HG03469 (cell line): ENCODE data around the gene VSX1.

Experiments
- ATAC-seq: cut with Tn5 transposase; IDR thresholded peaks from one replicate; pipeline ENCODE4 v1.9.1; 2021; ENCODE audit warnings: mild to moderate bottlenecking, moderate library complexity, moderate number of reproducible peaks; ENCODE audit not compliant: unreplicated experiment

The VSX1 gene

DNA sequence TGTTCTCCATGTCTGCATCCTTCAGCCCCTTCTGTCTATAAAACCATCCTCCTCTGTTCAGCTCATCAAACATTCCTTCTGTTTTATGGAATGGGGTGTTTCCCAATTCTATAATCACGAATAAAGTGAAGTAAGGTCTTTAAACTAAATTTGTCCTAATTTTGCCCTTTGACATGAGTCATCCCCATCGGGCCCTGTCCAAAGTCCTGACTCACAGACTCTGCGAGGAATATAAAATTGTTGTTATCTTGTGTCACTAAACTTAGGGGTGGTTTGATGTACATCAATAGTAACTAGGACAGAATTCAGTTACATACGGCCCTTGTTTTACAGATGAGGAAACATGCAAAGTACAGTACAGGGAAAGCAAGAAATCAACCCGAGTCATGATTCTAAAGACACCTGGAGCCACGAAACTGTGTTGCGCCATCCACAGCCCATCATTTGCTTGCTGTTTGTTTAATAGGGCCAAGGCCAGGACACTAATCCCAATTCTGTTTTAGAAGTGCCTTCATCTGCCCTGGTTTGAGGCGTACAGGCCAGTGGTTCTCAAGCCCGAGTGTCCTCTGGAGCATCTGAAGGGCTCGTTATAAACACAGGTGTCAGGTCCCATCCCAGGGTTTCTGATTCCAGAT lies 26.8 kb downstream of the VSX1 start:
- no peak for ATAC-seq

DNA sequence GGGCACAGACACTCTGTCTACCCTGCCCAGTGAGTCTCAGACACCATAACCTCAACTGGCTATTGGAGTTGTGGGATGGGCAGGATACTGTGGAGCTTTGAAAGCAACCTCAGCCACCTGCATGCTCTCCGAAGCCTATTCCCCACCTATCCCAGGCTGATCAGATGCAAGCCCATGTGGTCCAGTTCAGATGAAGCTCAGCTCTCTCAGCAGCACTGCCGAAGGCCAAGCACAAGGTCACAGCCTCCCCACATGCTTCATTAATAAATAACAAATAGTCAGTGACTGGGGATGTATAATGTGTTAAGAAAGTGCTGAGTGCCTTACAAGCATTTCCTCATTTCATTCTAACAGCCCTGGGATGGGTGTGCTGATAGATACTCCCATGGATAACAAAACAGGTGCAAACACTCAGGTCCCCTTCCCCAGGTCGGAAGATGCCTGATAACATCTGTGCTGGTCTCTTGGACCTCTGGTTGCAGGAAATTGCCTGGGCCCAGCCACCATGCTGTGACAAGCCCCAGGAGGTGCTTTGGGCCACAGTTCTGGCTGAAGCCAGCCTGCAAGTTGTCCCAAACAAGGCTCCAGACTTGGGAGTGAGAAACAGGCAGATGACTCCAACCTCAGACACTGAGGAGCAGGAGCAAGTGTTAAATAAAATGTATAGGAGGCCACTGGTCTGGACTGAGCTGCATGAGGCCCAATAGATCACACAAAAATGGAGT lies 27.7 kb downstream of the VSX1 start:
- ATAC-seq, result no peak

- ATAC-seq, result no peak
These were observed 28.5 kb downstream of the VSX1 start for GRCh38 chr20:25053255-25054031.

- no peak for ATAC-seq
These were observed 29.4 kb downstream of the VSX1 start for GRCh38 chr20:25052255-25053194.

- no peak for ATAC-seq
These were observed 30.4 kb downstream of the VSX1 start for GRCh38 chr20:25051386-25052155.

DNA sequence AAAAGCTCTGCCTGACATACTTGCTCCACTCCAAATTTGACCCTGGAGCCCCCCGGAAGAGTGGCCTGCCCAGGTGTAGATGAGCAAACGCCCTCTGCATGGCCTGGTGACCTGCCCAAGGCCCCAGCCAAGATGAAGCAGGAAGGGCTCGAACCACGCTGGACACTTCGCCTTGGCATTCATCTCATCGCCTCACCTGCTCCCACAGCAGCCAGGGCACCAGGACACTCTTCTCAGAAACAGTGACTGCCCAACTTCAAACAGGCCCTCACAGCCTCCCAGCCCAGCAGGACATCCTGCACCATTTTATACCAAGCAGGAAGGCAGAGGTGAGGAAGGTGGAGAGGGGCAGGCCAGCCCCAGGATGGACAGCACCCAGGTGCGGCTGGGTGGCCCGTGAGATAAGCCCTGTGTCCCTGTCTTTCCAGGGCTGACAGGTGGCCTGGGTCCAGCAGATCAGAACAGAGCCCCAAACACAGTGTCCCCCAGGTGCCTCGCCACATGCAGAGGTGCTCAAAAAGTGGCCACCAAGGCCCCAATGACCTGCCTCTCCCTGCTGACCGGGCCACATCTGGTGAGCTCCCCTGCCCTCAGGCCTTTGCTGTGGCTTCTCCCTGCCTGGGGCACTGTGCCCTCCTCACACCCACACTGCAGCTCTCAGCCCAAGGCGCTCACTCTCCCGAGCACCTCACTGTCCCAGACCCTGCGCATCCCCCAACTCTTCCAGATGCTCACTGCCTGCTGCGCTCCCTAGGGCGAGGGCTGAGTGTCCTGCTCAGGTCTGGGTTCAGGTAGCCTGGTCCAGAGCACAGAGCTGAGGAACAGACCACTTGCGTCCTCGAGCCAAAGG lies 31.2 kb downstream of the VSX1 start:
- ATAC-seq, result no peak

DNA sequence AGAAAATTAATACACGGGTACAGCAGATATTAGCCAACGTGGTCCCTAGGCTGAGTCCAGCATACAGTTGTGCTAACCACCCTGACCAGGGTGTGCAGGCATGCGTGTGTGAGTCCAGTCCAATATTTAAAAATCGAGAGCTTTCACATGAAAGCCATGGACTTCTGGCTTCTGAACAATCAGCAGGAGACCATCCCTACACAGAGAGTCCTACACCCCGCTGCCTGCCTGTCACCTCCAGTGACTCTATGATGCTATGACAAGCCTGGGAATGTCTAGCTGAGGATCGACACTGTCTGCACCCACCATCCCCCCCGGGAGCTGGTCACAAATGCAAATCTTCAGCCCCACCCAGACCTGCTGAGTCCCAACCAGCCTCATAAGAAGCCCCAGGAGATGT lies 31.9 kb downstream of the VSX1 start:
- ATAC-seq, result no peak

- no peak for ATAC-seq
These were observed 32.5 kb downstream of the VSX1 start for GRCh38 chr20:25049261-25050060.

DNA sequence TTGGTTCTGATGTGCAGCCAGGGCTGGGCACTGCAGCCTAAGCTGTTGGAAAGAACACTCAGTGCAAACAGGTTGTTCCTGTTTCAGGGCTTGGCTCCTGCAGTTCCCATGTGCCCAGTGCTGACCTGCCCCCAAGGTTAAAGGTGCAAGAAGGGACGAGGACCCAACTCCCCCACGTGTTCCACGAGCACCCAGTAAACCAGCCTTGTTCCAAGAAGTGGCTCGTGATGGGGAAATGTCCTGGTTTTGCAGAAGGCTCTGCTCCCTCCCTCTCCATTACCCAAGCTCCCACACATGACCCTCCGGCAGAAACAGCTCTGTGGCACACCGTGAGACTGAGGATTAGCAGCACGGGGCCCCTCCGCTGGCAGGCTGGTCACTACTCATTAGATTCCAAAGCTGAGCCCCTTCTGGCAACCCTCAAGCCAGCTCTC lies 33.4 kb downstream of the VSX1 start:
- no peak for ATAC-seq

GRCh38 chr20:25047766-25048165 lies 34.2 kb downstream of the VSX1 start:
- no peak for ATAC-seq

- no peak for ATAC-seq
These were observed 34.9 kb downstream of the VSX1 start for GRCh38 chr20:25046736-25047666.

DNA sequence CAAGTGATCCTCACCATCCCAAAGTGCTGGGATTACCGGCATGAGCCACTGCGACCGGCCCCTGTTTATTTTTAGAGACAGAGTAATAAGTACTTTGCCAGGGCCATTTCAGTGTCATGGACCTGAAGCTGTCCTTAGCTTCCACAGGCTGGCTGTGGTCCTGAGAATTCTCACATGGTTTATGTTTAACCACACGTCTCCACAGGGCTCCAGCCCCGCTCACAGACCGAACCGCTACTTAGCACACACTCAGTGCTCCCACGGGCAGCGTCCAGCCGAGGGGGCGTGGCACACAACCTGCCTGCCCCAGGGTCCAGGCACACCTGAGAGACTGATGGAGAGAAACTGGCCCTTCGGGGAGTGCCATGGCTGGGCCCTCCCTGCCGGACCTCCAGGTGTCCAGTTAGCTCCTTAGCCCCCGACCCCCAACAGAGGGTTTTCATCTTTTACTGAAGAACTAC lies 35.7 kb downstream of the VSX1 start:
- no peak for ATAC-seq

DNA sequence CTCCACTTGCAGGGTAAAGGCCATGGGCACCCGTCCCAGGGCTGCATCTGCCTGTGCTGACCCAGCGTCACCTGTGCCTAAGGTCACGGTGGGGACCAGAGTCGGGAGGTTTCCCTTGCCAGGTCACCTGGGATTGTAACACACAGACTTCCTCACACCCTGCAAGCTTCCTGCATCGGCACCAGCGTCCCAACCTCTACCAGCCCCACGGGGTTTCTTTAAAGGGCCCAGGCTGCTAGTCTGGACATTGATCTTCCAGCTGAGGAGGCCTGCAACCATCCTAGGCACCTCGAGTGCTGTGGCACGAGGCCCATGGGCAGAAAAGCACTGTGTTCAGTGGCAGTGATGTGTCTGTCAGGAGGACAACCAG lies 36.6 kb downstream of the VSX1 start:
- no peak for ATAC-seq

DNA sequence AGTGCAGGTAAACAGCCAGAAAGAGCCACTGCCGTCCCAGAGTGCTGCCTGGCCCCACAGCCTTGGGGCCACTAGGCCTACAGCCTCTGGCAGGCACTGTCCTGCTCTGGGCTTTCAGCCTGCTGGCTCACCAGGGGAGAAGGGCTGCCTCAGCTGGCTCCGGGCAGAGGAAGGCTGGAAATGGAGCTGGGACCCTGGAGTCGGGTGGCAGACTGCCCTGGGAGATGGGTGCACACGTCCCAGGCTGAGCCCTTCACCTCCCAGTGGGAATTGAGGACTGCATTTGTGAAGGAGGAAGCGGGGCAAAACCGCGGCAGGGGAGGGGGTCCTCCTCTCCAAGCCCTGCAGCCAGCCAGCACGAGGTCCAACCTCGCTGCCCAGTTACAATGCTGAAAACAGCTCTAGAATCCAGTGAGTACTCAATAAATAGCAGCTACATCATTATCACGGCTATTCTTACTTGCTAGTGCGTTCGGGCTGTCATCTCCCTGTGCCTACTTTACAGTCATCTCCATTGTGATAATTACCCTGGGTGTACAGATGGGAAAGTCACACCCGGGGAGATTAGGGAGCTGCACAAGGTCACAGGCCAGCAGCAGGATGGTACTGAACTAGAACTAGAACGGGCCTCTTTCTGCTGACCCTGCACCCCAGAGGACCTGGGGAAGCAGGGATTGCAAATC lies 37.1 kb downstream of the VSX1 start:
- ATAC-seq, result no peak

DNA sequence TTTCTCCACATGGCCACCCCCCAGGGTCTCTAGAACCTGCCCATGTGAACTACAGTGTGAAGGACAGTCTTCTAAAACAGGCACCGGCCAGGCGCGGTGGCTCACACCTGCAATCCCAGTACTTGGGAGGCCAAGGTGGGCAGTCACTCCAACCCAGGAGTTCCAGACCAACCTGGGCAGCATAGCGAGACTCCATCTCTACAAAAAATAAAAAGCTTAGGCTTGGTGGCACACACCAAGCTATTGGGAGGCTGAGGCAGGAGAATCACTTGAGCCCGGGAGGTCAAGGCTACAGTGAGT lies 37.7 kb downstream of the VSX1 start:
- ATAC-seq, result no peak

GRCh38 chr20:25043499-25044260 lies 38.3 kb downstream of the VSX1 start:
- ATAC-seq, result no peak
